GOT3 (cell line): ENCODE results near the gene HIPK2.
"Not testable (repeated sequence)": the region's sequence is repeated elsewhere in the genome, so short reads cannot be mapped to it uniquely, and the experiment has no call there.

Source experiments
- DNase-seq: peaks from one replicate; lab custom pipeline; 2025; ENCODE audit warnings: mixed read lengths; lab: John Stamatoyannopoulos, UW

HIPK2 gene

GRCh38 chr7:139673230-139673629, 104.6 kb downstream of the HIPK2 start:
- no peak for DNase-seq

- DNase-seq = no peak
Measured at GRCh38 chr7:139671967-139672366, 105.8 kb downstream of the HIPK2 start.

- not testable (repeated sequence) for DNase-seq
Measured at GRCh38 chr7:139670662-139671061, 107.1 kb downstream of the HIPK2 start.

GRCh38 chr7:139669106-139670061, 108.4 kb downstream of the HIPK2 start:
- no peak for DNase-seq

- no peak for DNase-seq
Measured at GRCh38 chr7:139667377-139667776, 110.4 kb downstream of the HIPK2 start.

- no peak for DNase-seq
Measured at GRCh38 chr7:139666501-139666900, 111.3 kb downstream of the HIPK2 start.

- no peak for DNase-seq
Measured at GRCh38 chr7:139664434-139664833, 113.4 kb downstream of the HIPK2 start.

- DNase-seq = no peak
Measured at GRCh38 chr7:139663608-139664177, 114.1 kb downstream of the HIPK2 start.

- no peak for DNase-seq
Measured at GRCh38 chr7:139661903-139662302, 115.9 kb downstream of the HIPK2 start.

- DNase-seq = no peak
Measured at GRCh38 chr7:139661043-139661440, 116.8 kb downstream of the HIPK2 start.

- no peak for DNase-seq
Measured at GRCh38 chr7:139660317-139661042, 117.3 kb downstream of the HIPK2 start.

- DNase-seq = no peak
Measured at GRCh38 chr7:139659922-139660316, 117.9 kb downstream of the HIPK2 start.

GRCh38 chr7:139658908-139659675, 118.7 kb downstream of the HIPK2 start:
- no peak for DNase-seq

- no peak for DNase-seq
Measured at GRCh38 chr7:139658296-139658695, 119.5 kb downstream of the HIPK2 start.

- no peak for DNase-seq
Measured at GRCh38 chr7:139657725-139658124, 120.1 kb downstream of the HIPK2 start.

- DNase-seq = no peak
Measured at GRCh38 chr7:139656387-139656786, 121.4 kb downstream of the HIPK2 start.

- DNase-seq = no peak
Measured at GRCh38 chr7:139655305-139655704, 122.5 kb downstream of the HIPK2 start.

- no peak for DNase-seq
Measured at GRCh38 chr7:139654276-139655181, 123.3 kb downstream of the HIPK2 start.

- DNase-seq = no peak
Measured at GRCh38 chr7:139651914-139652313, 125.9 kb downstream of the HIPK2 start.

GRCh38 chr7:139651308-139651707, 126.5 kb downstream of the HIPK2 start:
- DNase-seq = no peak
